PC-3 (cell line): Measurements from ENCODE around the gene CHD6. TPM values are rescaled to one million over a fixed set of nuclear protein-coding genes. Genes with fewer than 3 reads are reported as not detected.

Experiments used
- ATAC-seq: fragments of 200-7000 bp; cut with Tn5 transposase; 2 replicates; pipeline ENCODE4 v1.9.1; 2020; ENCODE audit warnings: mild to moderate bottlenecking, moderate library complexity
- BruUV-seq: library from RNA; stranded (reverse); fragments of 400-500 nt; replicated peaks from 2 replicates; lab custom pipeline; 2021; lab: Mats Ljungman, UMichigan
- CTCF ChIA-PET: fragments of 300-600 bp; sonication (Branson Sonifier 250); formaldehyde crosslinking; loops from one replicate; lab custom pipeline; 2022; ENCODE audit warnings: antibody characterized with exemption; lab: Charles Lee
- POLR2A ChIA-PET: fragments of 300-600 bp; sonication (Branson Sonifier 250); formaldehyde crosslinking; loops from one replicate; lab custom pipeline; 2022; ENCODE audit warnings: antibody characterized with exemption; ENCODE audit not compliant: unreplicated experiment; lab: Charles Lee
- DNase-seq: peaks from one replicate; pipeline ENCODE4 v3.0.0-alpha.2; 2015
- H2AFZ ChIP-seq: fragments of 300-600 bp; sonication (generic); 2 replicates; pipeline ENCODE4 v1.6.0; 2016; ENCODE audit warnings: antibody characterized with exemption, low read length
- H3F3A ChIP-seq: fragments of 300-600 bp; sonication (generic); one replicate; pipeline ENCODE4 v1.6.0; 2017; ENCODE audit warnings: antibody characterized with exemption, low read length, control low read depth, mild to moderate bottlenecking; ENCODE audit not compliant: unreplicated experiment
- H3K27ac ChIP-seq: fragments of 300-600 bp; sonication (generic); 2 replicates; pipeline ENCODE4 v1.5.1; 2016; ENCODE audit warnings: mild to moderate bottlenecking, low read length
- H3K27me3 ChIP-seq: fragments of 300-600 bp; sonication (generic); 2 replicates; pipeline ENCODE4 v1.6.1; 2016; ENCODE audit warnings: low read length, mixed read lengths
- H3K36me3 ChIP-seq: fragments of 300-600 bp; sonication (generic); 2 replicates; pipeline ENCODE4 v1.6.1; 2016; ENCODE audit warnings: low read depth, mixed run types, low read length, mixed read lengths
- H3K4me1 ChIP-seq: fragments of 300-600 bp; sonication (generic); 2 replicates; pipeline ENCODE4 v1.5.1; 2016; ENCODE audit warnings: low read length; ENCODE audit not compliant: insufficient read depth
- H3K4me2 ChIP-seq: fragments of 300-600 bp; sonication (generic); 2 replicates; pipeline ENCODE4 v1.6.0; 2016; ENCODE audit warnings: low read length
- H3K4me3 ChIP-seq: fragments of 300-600 bp; sonication (generic); 2 replicates; pipeline ENCODE4 v1.5.1; 2016; ENCODE audit warnings: mild to moderate bottlenecking, low read length, mixed read lengths
- H3K79me2 ChIP-seq: fragments of 300-600 bp; sonication (generic); 2 replicates; pipeline ENCODE4 v1.6.1; 2017; ENCODE audit warnings: low read length, mixed read lengths
- H3K9ac ChIP-seq: fragments of 300-600 bp; sonication (generic); 2 replicates; pipeline ENCODE4 v1.6.0; 2016; ENCODE audit warnings: mild to moderate bottlenecking, low read length
- H3K9me2 ChIP-seq: fragments of 300-600 bp; sonication (generic); replicated peaks from 2 replicates; pipeline ENCODE4 v1.6.1; 2016; ENCODE audit warnings: mixed run types, low read length, mixed read lengths
- H3K9me3 ChIP-seq: fragments of 300-600 bp; sonication (generic); 2 replicates; pipeline ENCODE4 v1.6.1; 2016; ENCODE audit warnings: low read length, mixed read lengths
- H4K20me1 ChIP-seq: fragments of 300-600 bp; sonication (generic); 2 replicates; pipeline ENCODE4 v1.6.1; 2016; ENCODE audit warnings: low read length, mixed read lengths
- EZH2 ChIP-seq: fragments of 300-600 bp; sonication (generic); IDR thresholded peaks from one replicate; pipeline ENCODE4 v1.6.1; 2017; ENCODE audit warnings: antibody characterized with exemption, mild to moderate bottlenecking, low read length; ENCODE audit not compliant: unreplicated experiment
- EZH2phosphoT487 ChIP-seq: fragments of 300-600 bp; sonication (generic); IDR thresholded peaks from 2 replicates; pipeline ENCODE4 v1.6.1; 2018; ENCODE audit warnings: mild to moderate bottlenecking, antibody characterized with exemption, low read length, borderline replicate concordance
- intact Hi-C: fragments of 100-400 bp; cut with micrococcal nuclease; formaldehyde crosslinking; loops from 2 replicates; pipeline ENCODE4 v1.9.0; 2023
- total RNA-seq: library from RNA; depleted of rRNA; stranded (reverse); fragments of >200 nt; gene quantifications from 2 replicates; pipeline ENCODE4 v1.2.3, GENCODE V29; 2014
- TF ChIP-seq, protein P1 (sequence below): fragments of 300-600 bp; sonication (generic); conservative IDR thresholded peaks from 2 replicates; pipeline ENCODE4 v1.5.1; 2017; ENCODE audit warnings: antibody characterized with exemption, low read depth, mild to moderate bottlenecking, low read length

Gene CHD6
- total RNA-seq, 1 experiment from 2014 or later: 19.5 TPM

DNA sequence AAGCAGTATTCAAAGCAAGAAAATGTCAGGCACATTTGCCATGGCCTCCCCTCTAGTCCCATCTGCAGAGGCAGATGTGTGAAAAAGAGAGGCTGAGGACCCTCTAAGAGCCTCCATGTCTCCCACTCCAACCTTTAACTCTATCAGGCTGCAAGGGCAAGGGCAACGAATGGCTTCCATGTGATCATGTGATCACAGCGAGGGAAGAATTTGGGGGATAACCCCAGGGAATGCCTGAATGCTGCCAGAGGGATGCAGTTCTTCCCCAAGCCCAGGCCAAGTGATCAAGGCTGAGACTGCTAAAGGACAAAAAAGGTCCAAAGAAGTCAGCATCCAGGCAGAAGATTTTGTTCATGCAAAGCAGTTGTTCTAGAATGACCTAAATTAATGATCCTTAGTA is 4.9 kb downstream of the CHD6 start:
- Histone ChIP-seq H3F3A (no peaks in the 10 kb centered on the region), H3K9me3 (no peaks in the 10 kb centered on the region), H3K4me3 (no peak overlapping the region), H3K79me2 (peaks cover 91% of the 10 kb centered on the region), H3K9me2 (no peaks in the 10 kb centered on the region), H3K4me1 (peaks cover 11% of the 10 kb centered on the region), H2AFZ (no peak overlapping the region), H3K4me2 (no peak overlapping the region), H3K36me3 (no peaks in the 10 kb centered on the region), H3K27ac (no peak overlapping the region), H4K20me1 (peaks cover 51% of the 10 kb centered on the region), H3K27me3 (no peaks in the 10 kb centered on the region), H3K9ac (no peak overlapping the region)
- DNase-seq (no peak), ATAC-seq (no peak)
- ChIA-PET CTCF (no interaction called here), POLR2A (no interaction called here)
- BruUV-seq: no TSS peak
- intact Hi-C loops: no loop called here
- TF ChIP-seq, protein P1, sequence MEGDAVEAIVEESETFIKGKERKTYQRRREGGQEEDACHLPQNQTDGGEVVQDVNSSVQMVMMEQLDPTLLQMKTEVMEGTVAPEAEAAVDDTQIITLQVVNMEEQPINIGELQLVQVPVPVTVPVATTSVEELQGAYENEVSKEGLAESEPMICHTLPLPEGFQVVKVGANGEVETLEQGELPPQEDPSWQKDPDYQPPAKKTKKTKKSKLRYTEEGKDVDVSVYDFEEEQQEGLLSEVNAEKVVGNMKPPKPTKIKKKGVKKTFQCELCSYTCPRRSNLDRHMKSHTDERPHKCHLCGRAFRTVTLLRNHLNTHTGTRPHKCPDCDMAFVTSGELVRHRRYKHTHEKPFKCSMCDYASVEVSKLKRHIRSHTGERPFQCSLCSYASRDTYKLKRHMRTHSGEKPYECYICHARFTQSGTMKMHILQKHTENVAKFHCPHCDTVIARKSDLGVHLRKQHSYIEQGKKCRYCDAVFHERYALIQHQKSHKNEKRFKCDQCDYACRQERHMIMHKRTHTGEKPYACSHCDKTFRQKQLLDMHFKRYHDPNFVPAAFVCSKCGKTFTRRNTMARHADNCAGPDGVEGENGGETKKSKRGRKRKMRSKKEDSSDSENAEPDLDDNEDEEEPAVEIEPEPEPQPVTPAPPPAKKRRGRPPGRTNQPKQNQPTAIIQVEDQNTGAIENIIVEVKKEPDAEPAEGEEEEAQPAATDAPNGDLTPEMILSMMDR: no peak
- TF ChIP-seq EZH2phosphoT487 (no peak), EZH2 (no peak)

DNA sequence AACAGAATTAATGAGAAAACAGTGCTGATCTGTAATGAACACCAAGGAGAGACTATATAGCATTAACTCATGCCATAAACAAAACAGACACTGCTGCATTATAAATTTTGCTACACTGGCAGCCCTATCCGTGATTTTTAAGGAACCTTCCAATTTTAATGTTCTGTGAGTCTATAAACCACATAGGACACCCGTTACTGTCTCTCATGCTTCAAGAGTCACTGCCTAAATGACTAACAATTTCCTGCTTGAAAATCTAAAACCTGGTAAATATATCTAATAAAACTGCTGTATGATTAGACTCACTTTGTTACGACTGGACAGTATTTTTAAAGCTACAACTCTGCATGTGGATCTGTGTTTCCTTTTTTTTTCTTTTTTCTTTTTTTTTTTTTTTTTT is 8.7 kb downstream of the CHD6 start:
- TF ChIP-seq, protein P1: no peak
- TF ChIP-seq EZH2phosphoT487: no peak
- H3K9me2 ChIP-seq: no peaks in the 10 kb centered on the region
- intact Hi-C loops: no loop called here
- no peak overlapping the region for H3K27ac ChIP-seq
- ChIA-PET CTCF (no interaction called here), POLR2A (no interaction called here)
- H3K9me3 ChIP-seq: no peaks in the 10 kb centered on the region
- H2AFZ ChIP-seq: no peak overlapping the region
- no peak overlapping the region for H3K4me2 ChIP-seq
- H3K4me3 ChIP-seq: no peak overlapping the region
- no peaks in the 10 kb centered on the region for H3K4me1 ChIP-seq
- no peaks in the 10 kb centered on the region for H3K36me3 ChIP-seq
- H3K9ac ChIP-seq: no peak overlapping the region
- ATAC-seq (peak; percentile 46; the same call in 1 of the 2 replicates), DNase-seq (no peak)
- peaks cover 38% of the 10 kb centered on the region for H4K20me1 ChIP-seq
- H3K79me2 ChIP-seq: peaks cover 95% of the 10 kb centered on the region
- no peaks in the 10 kb centered on the region for H3F3A ChIP-seq
- no peaks in the 10 kb centered on the region for H3K27me3 ChIP-seq
- BruUV-seq: no TSS peak

DNA sequence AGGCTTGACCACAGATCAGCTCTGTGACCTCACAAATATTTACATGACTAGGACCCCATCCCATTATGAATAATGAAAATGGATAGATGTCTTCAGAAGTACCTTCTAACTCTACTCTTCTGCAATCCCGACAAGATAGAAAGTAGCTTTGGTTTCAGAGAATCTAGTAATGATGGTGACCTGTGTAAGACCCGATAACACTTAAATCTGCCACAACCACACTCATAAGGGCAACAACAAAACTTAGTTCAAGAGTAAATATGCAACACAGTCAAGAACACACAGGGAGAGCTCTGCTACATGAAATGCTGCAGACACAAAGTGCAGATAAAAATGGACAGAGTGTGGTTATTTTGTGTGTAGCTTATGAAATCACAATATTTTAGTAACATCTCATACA is 9.6 kb downstream of the CHD6 start:
- no peak overlapping the region for H3K4me3 ChIP-seq
- H3K9me2 ChIP-seq: no peaks in the 10 kb centered on the region
- peaks cover 95% of the 10 kb centered on the region for H3K79me2 ChIP-seq
- no peaks in the 10 kb centered on the region for H3K36me3 ChIP-seq
- no peak for ATAC-seq
- H3K4me2 ChIP-seq: no peak overlapping the region
- peaks cover 36% of the 10 kb centered on the region for H4K20me1 ChIP-seq
- CTCF ChIA-PET: no interaction called here
- no peaks in the 10 kb centered on the region for H3K9me3 ChIP-seq
- no TSS peak for BruUV-seq
- POLR2A ChIA-PET: no interaction called here
- no peak overlapping the region for H3K9ac ChIP-seq
- H3K27me3 ChIP-seq: no peaks in the 10 kb centered on the region
- no peaks in the 10 kb centered on the region for H3K4me1 ChIP-seq
- no peak overlapping the region for H3K27ac ChIP-seq
- DNase-seq: no peak
- no peak overlapping the region for H2AFZ ChIP-seq
- intact Hi-C loops: no loop called here
- H3F3A ChIP-seq: no peaks in the 10 kb centered on the region
- TF ChIP-seq, protein P1: no peak
- TF ChIP-seq EZH2 (no peak), EZH2phosphoT487 (no peak)
